Hypothalamus (tissue), 51 donors: ENCODE measurements around the gene KANK3.
"Not testable (repeated sequence)": the region's sequence is repeated elsewhere in the genome, so short reads cannot be mapped to it uniquely, and the experiment has no call there.

ENCODE experiments used
- DNase-seq, 51 donors: peaks; one replicate each; lab custom pipeline; 2025; lab: John Stamatoyannopoulos, UW

KANK3 gene

GRCh38 chr19:8371011-8371804, 28.1 kb upstream of the KANK3 start:
- DNase-seq, result peak in 1 of 51 donors; percentile 17

DNA sequence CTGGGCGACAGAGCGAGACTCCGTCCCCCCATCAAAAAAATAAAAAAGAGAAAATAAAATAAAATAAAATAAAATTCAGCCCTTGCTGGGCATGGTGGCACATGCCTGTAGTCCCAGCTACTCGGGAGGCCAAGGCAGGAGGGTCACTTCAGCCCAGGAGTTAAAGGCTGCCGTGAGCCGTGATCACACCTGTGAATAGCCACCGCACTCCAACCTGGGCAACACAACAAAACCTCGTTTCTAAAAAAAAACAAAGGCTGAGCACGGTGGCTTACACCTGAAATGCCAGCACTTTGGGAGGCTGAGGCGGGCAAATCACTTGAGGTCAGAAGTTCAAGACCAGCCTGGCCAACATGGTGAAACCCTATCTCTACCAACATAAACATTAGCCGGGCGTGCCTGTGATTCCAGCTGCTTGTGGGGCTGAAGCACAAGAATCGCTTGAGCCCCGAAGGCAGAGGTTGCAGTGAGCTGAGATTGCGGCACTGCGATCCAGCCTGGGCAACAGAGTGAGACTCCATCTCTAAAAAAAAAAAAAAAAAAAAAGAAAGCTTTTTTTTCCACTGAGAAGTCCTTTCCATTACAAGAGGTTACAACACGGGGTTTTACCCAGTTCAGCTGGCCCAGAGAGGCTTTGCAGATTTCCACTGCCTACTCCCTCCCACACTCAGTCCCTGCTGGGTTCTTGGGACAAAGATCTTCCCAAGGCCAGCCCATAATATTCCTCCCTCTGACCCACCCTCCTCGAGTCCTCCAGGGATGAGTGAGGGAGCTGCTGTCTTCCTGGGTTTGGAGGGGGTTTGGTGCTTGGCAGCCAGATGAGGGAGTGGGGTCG, 27.3 kb upstream of the KANK3 start:
- DNase-seq, result no peak

DNA sequence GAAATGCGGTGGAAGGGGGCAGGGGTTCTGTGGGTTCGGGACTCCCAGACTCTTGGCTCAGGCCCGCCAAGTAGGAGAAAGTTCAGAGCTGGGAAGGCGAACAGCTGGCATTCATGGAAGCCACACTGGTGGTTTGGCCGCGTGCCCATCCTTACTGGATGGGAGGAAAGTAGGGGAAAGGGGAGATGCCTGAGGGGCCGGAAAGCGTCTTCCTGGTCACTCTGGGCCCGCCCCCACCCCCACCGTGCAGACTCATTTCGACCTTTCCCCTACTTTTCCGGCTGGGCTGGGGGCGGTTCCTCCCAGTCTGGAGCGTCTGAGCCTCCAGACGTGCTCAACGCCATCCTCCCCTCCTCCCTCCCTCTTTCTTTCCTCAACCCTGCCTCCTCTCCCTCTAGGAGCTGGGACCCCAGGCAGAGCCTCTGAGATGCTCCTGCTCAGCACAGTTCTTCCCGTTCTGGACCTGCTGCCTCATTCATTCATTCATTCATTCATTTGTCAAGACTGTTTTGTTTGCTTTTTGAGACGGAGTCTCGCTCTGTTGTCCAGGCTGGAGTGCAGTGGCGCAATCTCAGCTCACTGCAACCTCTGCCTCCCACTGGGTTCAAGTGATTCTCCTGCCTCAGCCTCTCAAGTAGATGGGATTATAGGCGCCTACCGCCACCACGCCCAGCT, 24.4 kb upstream of the KANK3 start:
- peak in 48 of 51 donors; percentile 22 to 89 (median 72) for DNase-seq

- DNase-seq, result peak in 8 of 51 donors; percentile 24 to 68 (median 47)
Measured at GRCh38 chr19:8366961-8367326, 23.9 kb upstream of the KANK3 start.

GRCh38 chr19:8366121-8366581, 23.1 kb upstream of the KANK3 start:
- no peak for DNase-seq

GRCh38 chr19:8363803-8364771, 21.0 kb upstream of the KANK3 start, which contains the start of gene ANGPTL4:
Gene ANGPTL4 (plus strand): TSS chr19:8364155. CDS start chr19:8364322, 167 bp downstream.
- DNase-seq, result peak in 38 of 51 donors; percentile 12 to 73 (median 42)

GRCh38 chr19:8361921-8362793, 19.1 kb upstream of the KANK3 start:
- DNase-seq, result peak in 48 of 51 donors; percentile 5 to 85 (median 66)

- DNase-seq, result no peak
Measured at GRCh38 chr19:8360196-8360595, 17.1 kb upstream of the KANK3 start.

- no peak for DNase-seq
Measured at GRCh38 chr19:8358948-8359347, 15.9 kb upstream of the KANK3 start.

DNA sequence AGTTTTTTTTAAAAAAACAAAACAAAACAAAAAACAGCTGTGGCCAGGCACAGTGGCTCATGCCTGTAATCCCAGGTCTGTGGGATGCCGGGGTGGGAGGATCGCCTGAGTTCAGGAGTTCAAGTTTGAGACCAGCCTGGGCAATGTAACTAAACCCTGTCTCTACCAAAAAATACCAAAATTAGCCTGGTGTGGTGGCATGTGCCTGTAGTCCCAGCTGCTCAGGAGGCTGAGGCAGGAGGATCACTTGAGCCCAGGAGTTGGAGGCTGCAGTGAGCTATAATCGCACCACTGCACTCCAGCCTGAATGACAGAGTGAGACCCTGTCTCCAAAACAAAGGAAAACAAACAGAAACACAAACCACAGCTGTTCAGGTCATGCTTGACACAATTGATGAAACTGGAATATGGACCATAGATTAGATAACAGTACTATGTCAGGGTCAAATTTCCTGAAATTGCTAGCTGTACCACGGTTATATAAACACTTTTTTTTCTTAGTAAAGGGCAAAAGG, 14.0 kb upstream of the KANK3 start:
- DNase-seq, result no peak

- DNase-seq, result no peak
Measured at GRCh38 chr19:8355631-8356402, 12.8 kb upstream of the KANK3 start.

- not testable (repeated sequence) for DNase-seq
Measured at GRCh38 chr19:8352845-8353244, 9.8 kb upstream of the KANK3 start.

DNA sequence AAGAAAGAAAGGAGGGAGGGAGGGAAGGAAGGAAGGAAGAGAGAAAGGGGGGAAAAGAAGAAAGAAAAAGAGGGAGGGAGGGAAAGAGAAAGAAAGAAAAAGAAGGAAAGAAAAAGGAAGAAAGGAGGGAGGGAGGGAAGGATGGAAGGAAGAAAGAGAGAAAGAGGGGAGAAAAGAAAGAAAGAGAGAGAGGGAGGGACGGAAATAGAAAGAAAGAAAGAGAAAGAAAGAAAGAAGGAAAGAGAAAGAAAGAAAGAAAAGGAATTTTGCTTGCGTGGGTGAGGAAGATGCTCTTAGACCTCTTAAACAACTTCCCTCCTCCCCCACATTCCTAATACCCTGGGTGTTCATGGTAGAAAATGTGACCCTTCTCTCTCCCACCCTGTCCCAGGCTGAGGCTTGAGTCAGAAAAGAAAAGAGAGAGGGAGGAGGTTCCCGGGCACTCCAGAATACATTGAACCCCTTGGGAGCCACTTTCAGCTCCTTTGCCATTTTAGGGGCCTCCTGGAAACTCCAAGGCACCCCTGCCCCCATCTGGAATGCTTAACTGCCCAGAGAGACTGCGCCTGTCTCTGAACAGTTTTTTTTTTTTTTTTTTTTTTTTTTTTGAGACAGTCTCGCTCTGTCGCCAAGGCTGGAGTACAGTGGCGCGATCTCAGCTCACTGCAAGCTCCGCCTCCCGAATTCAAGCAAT, 9.2 kb upstream of the KANK3 start:
- peak in 1 of 51 donors; percentile 13 for DNase-seq

- DNase-seq, result not testable (repeated sequence)
Measured at GRCh38 chr19:8349629-8350372, 6.7 kb upstream of the KANK3 start.

DNA sequence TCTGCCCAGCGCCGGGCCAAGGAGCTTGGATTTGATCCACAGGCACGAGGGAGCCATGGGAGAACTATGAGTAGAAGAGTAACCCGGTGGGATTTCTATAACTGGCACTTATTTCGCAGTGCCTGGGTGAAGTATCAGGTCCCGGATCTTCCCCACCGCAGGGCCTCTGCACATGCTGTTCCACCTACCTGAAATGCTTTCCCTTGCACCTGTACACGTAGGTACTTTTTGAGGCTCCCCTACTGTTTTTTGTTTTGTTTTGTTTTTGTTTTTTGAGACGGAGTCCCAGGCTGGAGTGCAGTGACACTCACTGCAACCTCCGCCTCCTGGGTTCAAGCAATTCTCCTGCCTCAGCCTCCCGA, 402 bp upstream of the KANK3 start:
- DNase-seq, result no peak

DNA sequence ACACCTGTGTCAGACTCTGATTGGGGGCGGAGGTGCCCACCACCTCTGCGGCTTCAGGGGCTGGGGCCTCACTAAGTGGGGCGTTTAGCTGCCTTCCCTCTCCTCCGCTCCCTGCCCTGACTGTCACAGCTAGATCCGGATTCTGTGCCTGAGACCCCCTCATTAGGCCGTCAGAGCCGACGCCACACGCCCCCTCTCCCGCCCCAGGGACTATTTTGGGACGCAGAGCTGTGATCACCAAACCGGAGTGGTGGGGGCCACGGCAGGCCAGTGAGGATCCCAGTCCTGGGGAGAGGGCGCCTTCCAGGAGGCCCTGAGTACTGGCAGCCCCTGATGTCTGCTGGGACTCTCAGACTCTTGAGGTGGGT, 762 bp downstream of the KANK3 start:
- DNase-seq, result no peak

- not testable (repeated sequence) for DNase-seq
Measured at GRCh38 chr19:8341504-8341903, 1.6 kb downstream of the KANK3 start.
